Cardiac muscle cell (in vitro differentiated cells and primary cell): ENCODE data around the gene PHTF2. TPM values are rescaled to one million over a fixed set of nuclear protein-coding genes. Genes with fewer than 3 reads are reported as not detected.
A peak's percentile ranks its signal among the peaks of the same experiment; 100 is the strongest.
"Not testable (repeated sequence)": the region's sequence is repeated elsewhere in the genome, so short reads cannot be mapped to it uniquely, and the experiment has no call there.

Experiments used
- DNase-seq, 2 donors: peaks; one replicate each; pipeline versions ENCODE4 v3.0.0 to v3.0.0-alpha.2; 2010 to 2017; ENCODE audit warnings: low read depth in 1 of 2, low spot score in 1 of 2
- H3K27ac ChIP-seq: fragments of 200-600 bp; sonication (generic); 2 replicates; pipeline ENCODE4 v1.5.1; 2016
- H3K27me3 ChIP-seq: fragments of 200-600 bp; sonication (generic); 2 replicates; pipeline ENCODE4 v1.6.0; 2016; ENCODE audit warnings: control low read depth
- H3K36me3 ChIP-seq: fragments of 200-600 bp; sonication (generic); 2 replicates; pipeline ENCODE4 v1.5.1; 2016; ENCODE audit warnings: control low read depth
- H3K4me1 ChIP-seq: fragments of 200-600 bp; sonication (generic); 2 replicates; pipeline ENCODE4 v1.8.1; 2017; ENCODE audit warnings: low read depth, mild to moderate bottlenecking, mixed run types
- H3K4me3 ChIP-seq: fragments of 200-600 bp; sonication (generic); 2 replicates; pipeline ENCODE4 v1.5.1; 2016; ENCODE audit warnings: mild to moderate bottlenecking
- H3K9me3 ChIP-seq: fragments of 200-600 bp; sonication (generic); 2 replicates; pipeline ENCODE4 v1.5.1; 2017; ENCODE audit warnings: low read depth, mild to moderate bottlenecking, control low read depth
- CTCF ChIP-seq: IDR thresholded peaks from 2 replicates; pipeline ENCODE4 v1.5.1; 2012; ENCODE audit warnings: low read depth, mild to moderate bottlenecking, low read length
- polyA plus RNA-seq: library from polyadenylated mRNA; unstranded; fragments of >200 nt; fragmentation: Nextera tagmentation; extraction: Ambion mirVana; gene quantifications from 2 replicates; pipeline ENCODE4 v1.2.1, GENCODE V29; 2016
- total RNA-seq: library from RNA; depleted of rRNA; stranded (reverse); fragments of >200 nt; gene quantifications from 2 replicates; pipeline ENCODE4 v1.2.3, GENCODE V29; 2016

PHTF2 gene
- total and polyA plus RNA-seq, 2 experiments from 2014 or later: 28.4 to 36.6 TPM

- Histone ChIP-seq H3K27ac (peak overlapping the region; percentile 40), H3K4me3 (no peak overlapping the region), H3K27me3 (no peaks in the 10 kb centered on the region), H3K4me1 (peaks cover 31% of the 10 kb centered on the region), H3K9me3 (no peaks in the 10 kb centered on the region), H3K36me3 (no peaks in the 10 kb centered on the region)
- TF ChIP-seq CTCF: no peak
- DNase-seq: peak in 1 of 2 donors; percentile 32
Measured at GRCh38 chr7:77830649-77831355, 32.2 kb downstream of the PHTF2 start.

- Histone ChIP-seq H3K36me3 (no peaks in the 10 kb centered on the region), H3K27me3 (no peaks in the 10 kb centered on the region), H3K27ac (no peak overlapping the region), H3K4me3 (no peak overlapping the region), H3K4me1 (peaks cover 31% of the 10 kb centered on the region), H3K9me3 (no peaks in the 10 kb centered on the region)
- no peak for DNase-seq
- TF ChIP-seq CTCF: no peak
Measured at GRCh38 chr7:77831481-77831880, 32.9 kb downstream of the PHTF2 start.

GRCh38 chr7:77831953-77832352 lies 33.4 kb downstream of the PHTF2 start:
- Histone ChIP-seq H3K9me3 (no peaks in the 10 kb centered on the region), H3K27ac (peak overlapping the region; percentile 26), H3K4me1 (peaks cover 33% of the 10 kb centered on the region), H3K4me3 (no peak overlapping the region), H3K36me3 (no peaks in the 10 kb centered on the region), H3K27me3 (no peaks in the 10 kb centered on the region)
- DNase-seq: no peak
- no peak for TF ChIP-seq CTCF

- Histone ChIP-seq H3K27me3 (no peaks in the 10 kb centered on the region), H3K4me3 (no peak overlapping the region), H3K9me3 (no peaks in the 10 kb centered on the region), H3K36me3 (no peaks in the 10 kb centered on the region), H3K4me1 (peaks cover 45% of the 10 kb centered on the region), H3K27ac (no peak overlapping the region)
- TF ChIP-seq CTCF: no peak
- DNase-seq: no peak
Measured at GRCh38 chr7:77833136-77833535, 34.6 kb downstream of the PHTF2 start.

GRCh38 chr7:77836425-77836824 lies 37.9 kb downstream of the PHTF2 start:
- not testable (repeated sequence) for H3K4me3 ChIP-seq

GRCh38 chr7:77837275-77837674 lies 38.7 kb downstream of the PHTF2 start:
- H3K4me3 ChIP-seq: no peak overlapping the region
- no peaks in the 10 kb centered on the region for H3K36me3 ChIP-seq
- peaks cover 40% of the 10 kb centered on the region for H3K4me1 ChIP-seq
- no peaks in the 10 kb centered on the region for H3K27me3 ChIP-seq
- peak overlapping the region; percentile 3 for H3K27ac ChIP-seq
- no peaks in the 10 kb centered on the region for H3K9me3 ChIP-seq
- no peak for DNase-seq
- no peak for TF ChIP-seq CTCF

More at GRCh38 chr7:77836425-77836824, 37.9 kb downstream of the PHTF2 start:
- not testable (repeated sequence) for H3K27ac ChIP-seq, DNase-seq, H3K27me3 ChIP-seq, H3K36me3 ChIP-seq, H3K9me3 ChIP-seq
- peaks cover 45% of the 10 kb centered on the region for H3K4me1 ChIP-seq
